ENCODE measurements around the gene RNH1.

RNH1 gene

GRCh38 chr11:506995-507726 is at the start of gene RNH1:
RNH1 (minus strand) TSS chr11:507242; CDS start chr11:502162, 5,080 bp downstream.
- DNase-seq: peak; percentile 94

DNA sequence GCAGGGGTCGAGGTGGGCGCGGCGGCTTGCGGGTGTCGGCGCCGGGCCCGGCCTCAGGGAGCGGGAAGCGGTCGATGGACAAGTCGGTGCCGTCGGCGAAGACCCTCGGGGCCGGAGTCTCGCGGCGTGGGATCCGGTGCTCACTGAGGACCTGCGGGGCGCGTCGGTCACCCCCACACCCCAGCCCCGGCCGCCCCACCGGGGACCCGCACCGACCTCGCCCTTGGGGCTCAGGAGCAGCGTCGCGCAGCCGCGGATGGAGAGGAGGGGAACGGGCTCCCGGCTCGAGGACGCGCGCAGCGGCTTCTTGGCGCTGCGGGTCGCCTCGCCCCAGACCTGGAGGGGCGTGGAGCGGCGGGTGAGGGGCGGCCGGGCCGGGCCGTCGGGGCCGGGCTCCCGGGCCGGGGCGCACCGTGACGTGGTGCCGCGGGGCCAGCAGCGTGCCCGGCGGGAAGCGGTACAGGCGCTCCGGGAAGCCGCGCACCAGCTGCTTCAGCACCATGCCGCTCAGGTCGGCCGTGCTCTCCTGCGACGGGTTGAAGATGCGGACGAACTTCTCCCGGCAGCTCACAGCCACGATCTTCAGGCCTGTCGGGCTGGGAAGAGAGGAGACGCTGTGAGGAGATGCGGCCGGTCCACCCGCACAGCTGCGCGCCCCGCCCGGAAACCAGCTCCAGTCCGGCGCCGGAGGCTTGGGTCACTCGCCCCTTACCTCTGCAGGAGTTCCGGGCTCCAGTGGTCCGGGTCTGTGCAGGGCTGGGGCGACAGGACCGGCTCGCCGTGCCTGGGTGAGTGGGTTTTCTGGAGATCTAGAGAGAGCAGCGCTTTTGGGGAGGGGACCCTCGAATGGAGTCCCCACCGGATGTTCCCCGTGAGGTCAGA is 49.0 kb upstream of the RNH1 start:
- no peak for DNase-seq

GRCh38 chr11:555227-555779 is 48.3 kb upstream of the RNH1 start:
- no peak for DNase-seq

GRCh38 chr11:554428-555226 is 47.6 kb upstream of the RNH1 start:
- peak; percentile 84 for DNase-seq

GRCh38 chr11:553988-554340 is 46.9 kb upstream of the RNH1 start:
- no peak for DNase-seq

DNA sequence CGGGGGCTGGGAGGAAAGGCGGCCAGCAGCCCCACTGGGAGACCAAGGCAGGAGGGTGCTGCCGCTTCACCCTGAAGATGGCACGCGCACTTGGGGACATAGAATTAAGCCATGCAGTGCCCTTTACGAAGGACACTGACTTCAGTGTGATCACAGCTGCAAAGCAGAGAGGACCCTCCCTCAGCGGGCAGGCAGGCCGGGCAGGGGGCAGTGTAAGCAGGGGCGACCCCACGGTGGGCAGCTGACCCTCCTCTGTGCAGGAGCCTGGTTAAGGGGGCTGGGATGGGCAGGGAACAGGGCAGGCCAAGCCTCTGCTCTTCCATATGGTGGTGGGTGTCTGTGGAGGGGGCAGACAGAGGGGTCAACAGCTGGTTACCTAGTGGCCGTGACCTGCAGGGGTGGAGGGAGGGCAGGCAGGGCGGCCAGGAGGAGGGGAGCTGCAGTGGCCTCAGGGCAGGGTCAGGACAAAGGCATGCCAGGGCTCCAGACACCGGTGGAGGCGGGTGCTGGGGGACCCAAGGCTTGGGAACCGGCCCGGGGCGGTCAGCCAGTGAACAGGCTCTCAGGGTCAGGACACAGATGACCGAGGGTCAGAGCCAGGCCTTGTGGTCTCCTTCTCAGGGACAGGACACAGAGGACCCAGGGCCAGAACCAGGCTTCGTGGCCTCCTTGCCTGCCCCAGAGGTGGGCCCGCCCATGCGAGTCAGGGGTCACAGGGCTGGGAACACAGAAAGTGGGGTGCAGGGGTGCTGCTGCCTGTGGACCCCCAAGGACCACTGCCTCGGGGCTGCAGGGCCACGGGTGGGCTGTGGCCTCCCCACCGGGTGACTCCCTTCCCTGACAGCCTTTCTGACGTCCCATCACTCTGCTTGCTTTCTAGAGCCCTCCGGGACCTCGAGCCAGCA is 46.3 kb upstream of the RNH1 start:
- DNase-seq: no peak

DNA sequence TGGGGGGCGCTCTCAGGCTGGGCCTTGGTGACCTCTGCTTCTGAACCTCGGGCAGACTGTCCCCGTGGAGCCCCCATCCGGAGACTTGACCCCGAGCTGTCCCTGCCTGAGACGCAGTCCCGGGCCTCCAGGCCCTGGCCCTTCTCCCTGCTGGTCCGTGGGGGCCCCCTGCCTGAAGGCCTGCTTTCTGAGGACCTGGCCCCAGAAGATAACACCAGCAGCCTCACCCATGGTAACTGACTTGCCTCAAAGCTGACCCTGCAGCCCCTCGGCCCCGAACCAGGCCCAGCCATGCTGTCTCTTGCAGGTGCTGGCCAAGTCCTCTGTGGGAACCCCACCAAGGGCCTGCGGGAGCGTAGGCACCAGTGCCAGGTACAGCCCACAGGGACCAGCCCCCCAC is 44.6 kb upstream of the RNH1 start:
- no peak for DNase-seq

DNA sequence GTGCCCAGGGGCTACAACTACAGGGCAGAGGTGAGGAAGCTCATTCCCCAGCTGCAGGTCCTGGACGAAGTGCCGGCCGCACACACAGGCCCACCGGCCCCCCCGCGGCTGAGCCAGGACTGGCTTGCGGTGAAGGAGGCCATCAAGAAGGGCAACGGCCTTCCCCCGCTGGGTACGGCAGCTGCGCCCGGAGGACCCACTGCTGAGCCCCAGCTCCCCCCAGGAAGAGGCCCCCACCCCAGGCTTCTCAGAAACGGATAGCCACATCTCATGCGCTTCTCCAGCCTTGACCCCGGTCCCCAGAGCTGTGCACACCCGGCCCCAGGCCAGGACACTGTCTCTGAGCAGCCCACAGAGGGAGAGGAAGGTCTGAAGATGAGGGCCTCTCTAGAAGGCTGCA is 44.1 kb upstream of the RNH1 start:
- no peak for DNase-seq

DNA sequence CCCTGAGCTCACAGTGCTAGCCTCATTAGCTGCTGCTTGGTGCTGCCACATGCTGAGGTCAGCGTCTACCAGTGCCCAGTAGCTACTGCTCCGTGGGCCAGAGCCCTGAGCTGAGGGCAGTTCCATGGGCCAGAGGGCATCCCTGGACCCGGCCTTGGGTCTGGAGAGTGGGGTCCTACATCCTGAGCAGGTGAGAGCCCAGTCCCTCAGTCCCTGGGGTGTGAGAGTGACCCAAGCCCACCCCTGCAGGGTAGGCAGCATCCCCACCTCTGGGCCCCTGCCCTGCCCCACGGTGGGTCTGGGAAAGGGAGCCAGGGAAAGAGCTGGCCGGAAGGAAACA is 43.7 kb upstream of the RNH1 start:
- no peak for DNase-seq

DNA sequence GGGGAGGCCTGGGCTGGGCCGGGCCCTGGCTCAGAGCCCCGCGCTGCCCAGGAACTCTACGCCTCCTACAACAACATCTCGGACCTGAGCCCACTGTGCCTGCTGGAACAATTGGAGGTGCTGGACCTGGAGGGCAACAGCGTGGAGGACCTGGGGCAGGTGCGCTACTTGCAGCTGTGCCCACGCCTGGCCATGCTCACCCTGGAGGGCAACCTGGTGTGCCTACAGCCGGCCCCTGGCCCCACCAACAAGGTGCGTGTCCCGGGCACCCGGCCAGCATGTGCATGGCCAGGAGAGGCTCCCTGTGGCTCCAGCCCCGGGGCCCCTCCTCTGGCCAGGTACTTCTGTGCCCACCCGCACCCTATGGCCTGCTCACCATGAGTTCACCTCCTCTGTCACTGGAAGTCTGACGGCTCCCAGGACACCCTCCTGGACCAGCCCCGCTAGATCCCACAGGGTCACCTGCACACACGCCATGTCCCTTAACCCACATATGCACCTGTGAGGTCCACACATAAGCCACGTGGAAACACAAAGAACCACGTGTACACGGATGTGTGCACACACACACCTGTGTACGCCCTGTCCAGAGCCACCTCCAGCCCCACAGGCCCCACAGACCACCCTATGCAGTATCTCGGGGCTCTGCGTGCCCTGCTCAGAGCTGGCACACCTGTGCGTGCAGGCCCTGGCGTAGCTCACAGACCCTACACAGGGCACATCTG is 43.1 kb upstream of the RNH1 start:
- no peak for DNase-seq

DNA sequence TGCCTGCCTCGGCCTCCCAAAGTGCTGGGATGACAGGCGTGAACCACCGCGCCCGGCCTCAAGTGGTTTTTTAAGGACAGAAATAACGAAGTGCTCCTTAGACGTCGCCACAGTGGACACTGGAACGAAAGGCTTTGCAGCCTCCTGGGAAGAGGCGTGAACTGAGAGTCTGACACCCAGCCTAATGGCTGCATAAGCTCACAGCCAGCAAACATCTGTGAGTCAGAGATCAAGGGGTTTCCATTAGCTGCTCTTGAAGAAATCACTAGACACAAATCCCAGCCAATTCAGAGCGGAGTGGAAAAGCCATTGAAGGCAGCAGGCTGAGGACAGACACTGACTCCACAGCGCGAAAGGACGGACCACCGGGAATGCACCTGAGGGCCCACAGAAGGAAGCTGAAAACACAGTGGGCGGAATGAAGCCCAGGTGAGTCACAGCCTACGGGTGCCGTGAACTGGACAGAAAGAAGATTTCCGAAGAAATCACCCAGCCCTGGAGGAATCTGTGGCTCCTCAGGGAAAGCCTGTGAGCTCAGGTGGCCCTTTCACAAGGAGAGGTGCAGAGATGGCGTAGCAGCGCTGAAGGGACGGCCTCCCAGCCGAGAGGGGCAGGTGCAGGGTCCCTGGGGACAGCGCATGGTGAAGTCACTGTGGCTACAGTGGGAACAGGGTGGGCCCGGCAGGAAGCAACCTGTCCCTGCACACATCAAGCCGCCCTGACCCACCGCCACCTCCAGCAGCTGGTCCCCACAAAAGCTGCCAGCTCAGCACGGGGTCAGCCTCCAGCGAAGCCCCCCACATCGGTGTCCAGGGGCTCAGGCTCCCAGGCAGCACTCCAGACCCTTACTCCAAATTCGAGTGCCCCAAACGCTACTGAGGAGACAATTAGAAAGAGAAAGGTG is 41.9 kb upstream of the RNH1 start:
- DNase-seq: no peak

- no peak for DNase-seq
These were observed 38.1 kb upstream of the RNH1 start for GRCh38 chr11:545171-545570.

GRCh38 chr11:544817-545166 is 37.8 kb upstream of the RNH1 start:
- DNase-seq: no peak

DNA sequence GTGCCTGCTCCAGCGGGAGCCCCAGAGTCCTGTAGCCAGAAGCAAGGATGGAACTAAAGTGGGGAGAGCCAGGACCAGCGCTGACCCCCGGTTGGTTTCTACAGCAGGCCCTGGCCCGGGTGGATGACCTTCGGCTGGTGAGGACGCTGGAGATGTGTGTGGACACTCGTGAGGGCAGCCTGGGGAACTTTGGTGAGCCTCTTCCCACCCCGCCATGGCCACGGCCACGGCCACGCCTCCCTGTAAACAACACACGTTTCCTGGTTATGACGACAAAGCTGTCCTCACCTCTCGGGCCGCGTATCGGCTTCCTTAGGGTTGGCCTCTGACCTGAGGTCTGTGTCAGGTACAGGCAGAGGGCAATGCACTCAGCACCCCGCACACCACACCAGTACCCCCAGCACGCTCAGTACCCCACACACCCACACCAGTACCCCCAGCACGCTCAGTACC is 34.4 kb upstream of the RNH1 start:
- DNase-seq: no peak

DNA sequence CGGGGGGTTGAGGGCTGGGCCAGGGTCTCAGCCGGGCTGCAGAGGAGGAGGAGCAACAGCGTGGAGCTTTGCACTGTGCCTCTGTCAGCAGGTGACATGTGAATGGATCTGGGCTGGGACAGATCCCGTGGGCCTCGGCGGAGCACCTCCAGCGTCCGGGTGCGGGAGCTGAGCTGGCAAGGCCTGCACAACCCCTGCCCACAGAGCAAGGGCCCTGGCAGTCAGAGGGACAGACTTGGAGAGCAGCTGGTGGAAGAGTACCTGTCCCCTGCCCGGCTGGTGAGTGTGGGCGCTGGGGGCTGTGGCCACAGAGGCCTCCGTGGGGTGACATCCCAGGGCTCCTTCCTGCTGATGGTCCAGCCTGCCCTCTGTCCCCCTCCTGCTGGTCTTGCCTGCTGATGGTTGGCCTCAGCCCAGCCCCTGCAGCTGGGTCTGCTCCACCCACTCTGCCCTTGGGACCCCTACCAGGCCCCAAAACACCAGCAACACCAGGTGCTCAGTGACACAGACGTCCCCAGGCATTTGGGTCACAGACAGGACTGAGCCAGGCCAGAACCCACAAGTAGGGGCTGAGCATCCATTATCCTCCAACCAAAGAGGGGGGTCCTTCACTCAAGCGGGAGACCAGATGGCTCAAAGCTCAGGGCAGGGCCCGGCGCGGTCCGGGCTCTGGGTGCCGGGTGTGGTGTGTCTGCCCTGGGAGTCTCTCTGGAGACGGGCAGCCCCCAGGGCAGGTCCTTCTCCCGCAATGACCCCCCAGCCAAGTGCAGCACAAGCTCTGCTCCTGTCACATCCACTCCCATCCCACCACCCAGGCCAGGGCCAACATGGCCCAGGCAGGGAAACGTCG is 33.8 kb upstream of the RNH1 start:
- DNase-seq: no peak

- no peak for DNase-seq
These were observed 33.0 kb upstream of the RNH1 start for GRCh38 chr11:539971-540481.

DNA sequence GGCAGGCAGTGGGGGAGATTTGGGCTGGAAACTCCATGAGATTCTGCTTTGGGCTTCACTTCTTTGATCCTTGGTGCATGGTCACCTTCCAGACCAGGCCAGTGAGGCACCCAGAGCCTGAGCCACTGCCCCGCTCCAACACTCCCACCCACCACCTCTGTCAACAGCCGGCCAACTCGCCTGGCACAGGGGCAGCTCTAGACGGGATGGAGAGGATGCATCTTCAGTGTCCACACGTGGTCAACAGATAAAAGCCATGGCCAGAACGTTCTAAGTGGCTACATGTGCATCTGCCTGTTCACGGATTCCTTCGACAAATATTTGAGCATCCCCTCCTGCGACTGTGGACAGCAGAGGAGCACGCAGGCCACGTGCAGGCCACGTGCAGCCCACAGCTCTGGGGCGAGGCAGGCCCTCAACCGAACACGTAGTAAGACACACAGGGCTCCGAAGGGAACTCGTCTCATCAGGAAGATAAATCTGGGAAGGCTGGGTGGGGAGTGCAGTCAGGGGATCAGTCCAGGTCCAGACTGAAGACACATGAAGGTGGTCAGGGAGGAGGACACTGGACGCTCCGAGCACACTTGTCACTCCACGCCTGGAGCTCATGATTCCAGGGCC is 31.5 kb upstream of the RNH1 start:
- no peak for DNase-seq

DNA sequence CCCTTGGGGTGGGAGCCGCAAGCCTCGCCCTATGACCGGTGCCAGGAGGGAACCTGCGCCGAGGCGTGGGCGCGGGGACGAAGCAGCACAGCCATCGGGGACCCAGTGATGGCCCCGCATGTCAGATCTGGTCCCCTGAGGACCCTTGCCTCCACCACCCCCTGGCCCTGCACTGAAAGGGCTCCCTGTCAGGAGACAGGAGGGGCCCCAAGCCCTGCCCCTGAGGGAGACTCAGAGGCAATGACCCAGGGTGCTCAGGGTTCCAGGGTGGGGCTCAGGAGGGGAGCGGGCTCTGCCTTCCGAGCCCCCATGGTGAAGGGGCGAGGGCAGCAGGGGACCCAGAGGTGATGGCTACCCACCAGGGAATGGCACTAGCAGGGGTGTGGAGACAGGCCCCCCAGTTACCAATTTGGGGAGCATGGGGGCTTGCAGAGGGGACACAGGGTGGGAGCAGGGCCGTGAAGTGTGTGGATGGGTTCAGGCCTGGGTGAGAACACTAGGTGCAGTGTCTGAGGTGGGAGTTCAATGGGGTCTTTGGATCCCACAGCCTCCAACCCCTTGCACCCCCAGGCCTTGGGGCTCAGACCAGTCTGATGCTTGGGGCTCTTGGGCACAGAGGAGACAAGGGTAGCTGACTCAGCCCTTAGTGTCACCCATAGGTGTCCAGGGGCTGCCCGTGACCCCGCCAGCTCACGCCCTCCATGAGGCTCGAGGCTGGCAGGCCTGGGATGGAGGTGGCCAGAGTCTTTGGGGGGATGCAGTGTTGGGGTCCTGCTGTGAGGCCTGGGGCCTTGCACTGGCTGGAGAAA is 30.8 kb upstream of the RNH1 start:
- no peak for DNase-seq

All from OCI-M1 (cell line).